Suprapubic skin (tissue), 4 donors: ENCODE results near the gene KMT2B. TPM values are rescaled to one million over a fixed set of nuclear protein-coding genes. Genes with fewer than 3 reads are reported as not detected.

Experiments used
- DNase-seq, 2 donors: peaks; one replicate each; pipeline ENCODE4 v3.0.0-alpha.2; 2019; ENCODE audit warnings: low spot score in 2 of 2
- H3K27ac ChIP-seq: fragments of 200-600 bp; sonication (generic); one replicate; pipeline ENCODE4 v1.5.1; 2019
- H3K27me3 ChIP-seq: fragments of 200-600 bp; sonication (generic); one replicate; pipeline ENCODE4 v1.5.1; 2019
- H3K36me3 ChIP-seq: fragments of 200-600 bp; sonication (generic); one replicate; pipeline ENCODE4 v1.5.1; 2019
- H3K4me1 ChIP-seq: fragments of 200-600 bp; sonication (generic); one replicate; pipeline ENCODE4 v1.5.1; 2019
- H3K4me3 ChIP-seq: fragments of 200-600 bp; sonication (generic); one replicate; pipeline ENCODE4 v1.5.1; 2019; ENCODE audit warnings: mild to moderate bottlenecking
- H3K9me3 ChIP-seq: fragments of 200-600 bp; sonication (generic); one replicate; pipeline ENCODE4 v1.5.1; 2019
- CTCF ChIP-seq, 2 donors: fragments of 200-600 bp in 1 of 2; fragments of 450-650 bp in 1 of 2; sonication (generic) in 1 of 2; IDR thresholded peaks; one replicate each; pipeline ENCODE4 v1.5.1; 2016 to 2019; ENCODE audit warnings: antibody characterized with exemption in 2 of 2, mild to moderate bottlenecking in 1 of 2, moderate library complexity in 1 of 2
- EP300 ChIP-seq: sonication (generic); formaldehyde crosslinking; IDR thresholded peaks from one replicate; pipeline ENCODE4 v1.6.1; 2017; ENCODE audit warnings: antibody characterized with exemption
- POLR2A ChIP-seq, 2 donors: fragments of 450-650 bp; IDR thresholded peaks; one replicate each; pipeline ENCODE4 v1.6.1; 2017; ENCODE audit warnings: antibody characterized with exemption in 2 of 2, mild to moderate bottlenecking in 2 of 2, moderate library complexity in 2 of 2
- POLR2AphosphoS5 ChIP-seq, 3 donors: sonication (generic); formaldehyde crosslinking; IDR thresholded peaks; one replicate each; pipeline ENCODE4 v1.6.1; 2017; ENCODE audit warnings: antibody characterized with exemption in 3 of 3
- WGBS: methylation state at CpG from one replicate; pipeline ENCODE4 v1.1.5; 2018; 5-methylcytosine and 5-hydroxymethylcytosine counted together
- total RNA-seq, 4 donors: library from RNA; depleted of rRNA; stranded (reverse); fragments of >200 nt; gene quantifications; one replicate each; pipeline ENCODE4 v1.1.0, GENCODE V29; 2016

KMT2B gene
- total RNA-seq, 4 donors from 2014 or later = 31.2 to 66.8 (median 45.2) TPM

GRCh38 chr19:35757231-35757748 lies 39.5 kb downstream of the KMT2B start:
- peak; percentile 59 for TF ChIP-seq EP300
- no peak for TF ChIP-seq CTCF (IDR thresholded peaks at IDR 0.05)
- TF ChIP-seq POLR2AphosphoS5 (IDR thresholded peaks at IDR 0.05) = peak in 1 of 3 donors; percentile 8
- TF ChIP-seq POLR2A (IDR thresholded peaks at IDR 0.05) = no peak
- DNase-seq = peak; percentile 90
- 3% methylated on average over 12 of the region's 19 CpGs for WGBS
- Histone ChIP-seq H3K4me1 (peaks cover 50% of the 10 kb centered on the region), H3K27me3 (no peaks in the 10 kb centered on the region), H3K4me3 (peak overlapping the region; percentile 94), H3K9me3 (no peaks in the 10 kb centered on the region), H3K36me3 (peaks cover 28% of the 10 kb centered on the region), H3K27ac (peak overlapping the region; percentile 98)

GRCh38 chr19:35757749-35758608 lies 40.2 kb downstream of the KMT2B start, which contains the start of gene PROSER3:
Gene PROSER3, plus strand, starts transcription at chr19:35758176. Its CDS starts 40 bp downstream, at chr19:35758216.
- peak within 1 kb of the TSS; percentile 94 for H3K4me3 ChIP-seq
- H3K27ac ChIP-seq = peak within 1 kb of the TSS; percentile 98
- under 1% methylated on average over 20 of the region's 53 CpGs for WGBS
- H3K9me3 ChIP-seq = no peaks in the 10 kb centered on the region
- H3K4me1 ChIP-seq = peaks cover 50% of the 10 kb centered on the region
- peak; percentile 99 for DNase-seq
- TF ChIP-seq POLR2AphosphoS5 (IDR thresholded peaks at IDR 0.05) (peak; percentile 25 to 72 (median 60)), EP300 (no peak), POLR2A (IDR thresholded peaks at IDR 0.05) (peak in 1 of 2 donors; percentile 85)
- H3K27me3 ChIP-seq = no peaks in the 10 kb centered on the region
- peaks cover 22% of the 10 kb centered on the region for H3K36me3 ChIP-seq

- WGBS = 100% methylated on average over 2 of the region's 2 CpGs
- peak in 1 of 2 donors; percentile 58 for DNase-seq
- TF ChIP-seq POLR2A (IDR thresholded peaks at IDR 0.05) (no peak), EP300 (no peak), CTCF (IDR thresholded peaks at IDR 0.05) (no peak), POLR2AphosphoS5 (IDR thresholded peaks at IDR 0.05) (no peak)
- H3K9me3 ChIP-seq = no peaks in the 10 kb centered on the region
- H3K27ac ChIP-seq = no peak overlapping the region
- H3K4me1 ChIP-seq = peaks cover 47% of the 10 kb centered on the region
- H3K36me3 ChIP-seq = peaks cover 20% of the 10 kb centered on the region
- no peak overlapping the region for H3K4me3 ChIP-seq
- no peaks in the 10 kb centered on the region for H3K27me3 ChIP-seq
Measured at GRCh38 chr19:35759697-35760096, 41.9 kb downstream of the KMT2B start.

GRCh38 chr19:35760711-35761349 lies 43.0 kb downstream of the KMT2B start:
- Histone ChIP-seq H3K27me3 (no peaks in the 10 kb centered on the region), H3K36me3 (peaks cover 31% of the 10 kb centered on the region), H3K4me3 (no peak overlapping the region), H3K4me1 (peaks cover 36% of the 10 kb centered on the region), H3K27ac (no peak overlapping the region), H3K9me3 (no peaks in the 10 kb centered on the region)
- TF ChIP-seq POLR2AphosphoS5 (IDR thresholded peaks at IDR 0.05) = no peak
- no peak for DNase-seq
- WGBS = 100% methylated on average over 4 of the region's 4 CpGs

- 90% methylated on average over 17 of the region's 17 CpGs for WGBS
- TF ChIP-seq CTCF (IDR thresholded peaks at IDR 0.05) (no peak), EP300 (no peak), POLR2AphosphoS5 (IDR thresholded peaks at IDR 0.05) (no peak), POLR2A (IDR thresholded peaks at IDR 0.05) (no peak)
- Histone ChIP-seq H3K27me3 (no peaks in the 10 kb centered on the region), H3K4me1 (peaks cover 4% of the 10 kb centered on the region), H3K9me3 (no peaks in the 10 kb centered on the region), H3K27ac (no peak overlapping the region), H3K36me3 (peaks cover 58% of the 10 kb centered on the region), H3K4me3 (no peak overlapping the region)
- no peak for DNase-seq
Measured at GRCh38 chr19:35764432-35765315, 46.9 kb downstream of the KMT2B start.
